ENCODE data around the gene KRTAP19-8.

Gene KRTAP19-8

GRCh38 chr21:31038376-31038775 lies at the start of gene KRTAP19-8:
TSS of gene KRTAP19-8 (minus strand) at chr21:31038476. CDS start at chr21:31038443, 33 bp downstream.
- no peak for DNase-seq (ENCODE audit: low read depth, low spot score)

GRCh38 chr21:31087639-31088473 lies 49.6 kb upstream of the KRTAP19-8 start:
- DNase-seq (ENCODE audit: low read depth, low spot score) = no peak

- no peak for DNase-seq (ENCODE audit: low read depth, low spot score)
Measured at GRCh38 chr21:31084689-31085088, 46.4 kb upstream of the KRTAP19-8 start.

GRCh38 chr21:31078796-31079195 lies 40.5 kb upstream of the KRTAP19-8 start:
- no peak for DNase-seq (ENCODE audit: low read depth, low spot score)

- no peak for DNase-seq (ENCODE audit: low read depth, low spot score)
Measured at GRCh38 chr21:31078216-31078615, 39.9 kb upstream of the KRTAP19-8 start.

GRCh38 chr21:31075848-31076247 lies 37.6 kb upstream of the KRTAP19-8 start:
- no peak for DNase-seq (ENCODE audit: low read depth, low spot score)

- DNase-seq (ENCODE audit: low read depth, low spot score) = no peak
Measured at GRCh38 chr21:31072533-31072932, 34.3 kb upstream of the KRTAP19-8 start.

GRCh38 chr21:31064803-31065202 lies 26.5 kb upstream of the KRTAP19-8 start:
- no peak for DNase-seq (ENCODE audit: low read depth, low spot score)

GRCh38 chr21:31052489-31053142 lies 14.3 kb upstream of the KRTAP19-8 start:
- no peak for DNase-seq (ENCODE audit: low read depth, low spot score)

- no peak for DNase-seq (ENCODE audit: low read depth, low spot score)
Measured at GRCh38 chr21:31050577-31051157, 12.4 kb upstream of the KRTAP19-8 start.

GRCh38 chr21:31045841-31046240 lies 7.6 kb upstream of the KRTAP19-8 start:
- DNase-seq (ENCODE audit: low read depth, low spot score) = no peak

GRCh38 chr21:31043471-31043870 lies 5.2 kb upstream of the KRTAP19-8 start:
- no peak for DNase-seq (ENCODE audit: low read depth, low spot score)

GRCh38 chr21:31042080-31042464 lies 3.8 kb upstream of the KRTAP19-8 start:
- DNase-seq (ENCODE audit: low read depth, low spot score) = no peak

GRCh38 chr21:31041295-31042079 lies 3.2 kb upstream of the KRTAP19-8 start:
- no peak for DNase-seq (ENCODE audit: low read depth, low spot score)

GRCh38 chr21:31034378-31034777 lies 3.9 kb downstream of the KRTAP19-8 start:
- no peak for DNase-seq (ENCODE audit: low read depth, low spot score)

GRCh38 chr21:31030367-31031106 lies 7.7 kb downstream of the KRTAP19-8 start:
- no peak for DNase-seq (ENCODE audit: low read depth, low spot score)

- no peak for DNase-seq (ENCODE audit: low read depth, low spot score)
Measured at GRCh38 chr21:31023680-31024079, 14.6 kb downstream of the KRTAP19-8 start.

GRCh38 chr21:31022306-31022705 lies 16.0 kb downstream of the KRTAP19-8 start:
- no peak for DNase-seq (ENCODE audit: low read depth, low spot score)

- DNase-seq (ENCODE audit: low read depth, low spot score) = no peak
Measured at GRCh38 chr21:31018232-31018631, 20.0 kb downstream of the KRTAP19-8 start.

- no peak for DNase-seq (ENCODE audit: low read depth, low spot score)
Measured at GRCh38 chr21:31014891-31015290, 23.4 kb downstream of the KRTAP19-8 start.
